Osteoblast (primary cell): ENCODE results near the gene UQCRFS1. TPM values are rescaled to one million over a fixed set of nuclear protein-coding genes. Genes with fewer than 3 reads are reported as not detected.

Source experiments
- DNase-seq: peaks from one replicate; pipeline ENCODE4 v3.0.0; 2011; ENCODE audit warnings: low spot score, mixed read lengths; ENCODE audit not compliant: insufficient read length; ENCODE audit errors: missing footprints
- H2AFZ ChIP-seq: 2 replicates; pipeline ENCODE4 v1.6.0; 2011; ENCODE audit warnings: mild to moderate bottlenecking, low read length
- H3K27ac ChIP-seq: 2 replicates; pipeline ENCODE4 v1.5.1; 2011; ENCODE audit warnings: mild to moderate bottlenecking, low read depth, low read length, moderate library complexity
- H3K27me3 ChIP-seq: 2 replicates; pipeline ENCODE4 v1.6.0; 2012; ENCODE audit warnings: mild to moderate bottlenecking, control low read depth, inconsistent platforms, low read length, moderate library complexity; ENCODE audit not compliant: insufficient read depth
- H3K36me3 ChIP-seq: 2 replicates; pipeline ENCODE4 v1.5.1; 2011; ENCODE audit warnings: mild to moderate bottlenecking, low read length, control low read depth, moderate library complexity; ENCODE audit not compliant: insufficient read depth
- H3K4me1 ChIP-seq: 2 replicates; pipeline ENCODE4 v1.5.1; 2011; ENCODE audit warnings: mild to moderate bottlenecking, low read length, control low read depth, moderate library complexity; ENCODE audit not compliant: insufficient read depth
- H3K4me2 ChIP-seq: 2 replicates; pipeline ENCODE4 v1.6.0; 2011; ENCODE audit warnings: mild to moderate bottlenecking, low read length; ENCODE audit not compliant: insufficient read depth
- H3K4me3 ChIP-seq: fragments of 200-600 bp; sonication (generic); 3 replicates; pipeline ENCODE4 v1.5.1; 2012; ENCODE audit warnings: mild to moderate bottlenecking, low read length, inconsistent platforms; ENCODE audit not compliant: insufficient read depth
- H3K79me2 ChIP-seq: 2 replicates; pipeline ENCODE4 v1.6.0; 2012; ENCODE audit warnings: mild to moderate bottlenecking, low read length, control low read depth, inconsistent platforms; ENCODE audit not compliant: insufficient read depth
- H3K9me3 ChIP-seq: 2 replicates; pipeline ENCODE4 v1.5.1; 2011; ENCODE audit warnings: low read depth, low read length, control low read depth
- H4K20me1 ChIP-seq: 2 replicates; pipeline ENCODE4 v1.6.0; 2012; ENCODE audit warnings: mild to moderate bottlenecking, low read length, control low read depth; ENCODE audit not compliant: insufficient read depth
- CTCF ChIP-seq: IDR thresholded peaks from 2 replicates; pipeline ENCODE4 v1.5.1; 2011; ENCODE audit warnings: mild to moderate bottlenecking, low read depth, low read length, moderate library complexity; ENCODE audit errors: extremely low read depth
- total RNA-seq: library from RNA; depleted of rRNA; stranded (reverse); fragments of >200 nt; gene quantifications from 2 replicates; pipeline ENCODE4 v1.2.3, GENCODE V29; 2012

UQCRFS1 gene
- total RNA-seq, 1 donor: 31.8 TPM

- Histone ChIP-seq H3K36me3 (no peaks in the 10 kb centered on the region), H2AFZ (no peak overlapping the region), H3K4me3 (no peak overlapping the region), H3K4me1 (no peaks in the 10 kb centered on the region), H3K9me3 (no peaks in the 10 kb centered on the region), H3K27me3 (no peaks in the 10 kb centered on the region), H3K27ac (no peak overlapping the region), H3K79me2 (no peaks in the 10 kb centered on the region), H4K20me1 (no peaks in the 10 kb centered on the region), H3K4me2 (no peak overlapping the region)
- no peak for DNase-seq
- no peak for TF ChIP-seq CTCF
Observed at GRCh38 chr19:29259867-29260281, 46.9 kb upstream of the UQCRFS1 start.

GRCh38 chr19:29259153-29259552 is 46.2 kb upstream of the UQCRFS1 start:
- Histone ChIP-seq H3K27me3 (no peaks in the 10 kb centered on the region), H4K20me1 (no peaks in the 10 kb centered on the region), H3K4me3 (no peak overlapping the region), H3K27ac (no peak overlapping the region), H3K4me2 (no peak overlapping the region), H3K9me3 (no peaks in the 10 kb centered on the region), H2AFZ (no peak overlapping the region), H3K79me2 (no peaks in the 10 kb centered on the region), H3K4me1 (no peaks in the 10 kb centered on the region), H3K36me3 (no peaks in the 10 kb centered on the region)
- no peak for DNase-seq
- no peak for TF ChIP-seq CTCF

GRCh38 chr19:29256516-29256915 is 43.6 kb upstream of the UQCRFS1 start:
- no peaks in the 10 kb centered on the region for H3K9me3 ChIP-seq
- no peak overlapping the region for H3K27ac ChIP-seq
- no peaks in the 10 kb centered on the region for H3K36me3 ChIP-seq
- no peak overlapping the region for H3K4me2 ChIP-seq
- TF ChIP-seq CTCF: no peak
- no peaks in the 10 kb centered on the region for H3K4me1 ChIP-seq
- H3K27me3 ChIP-seq: no peaks in the 10 kb centered on the region
- no peak for DNase-seq
- H3K79me2 ChIP-seq: no peaks in the 10 kb centered on the region
- no peaks in the 10 kb centered on the region for H4K20me1 ChIP-seq
- H2AFZ ChIP-seq: no peak overlapping the region
- H3K4me3 ChIP-seq: no peak overlapping the region

GRCh38 chr19:29255912-29256311 is 43.0 kb upstream of the UQCRFS1 start:
- H3K36me3 ChIP-seq: no peaks in the 10 kb centered on the region
- no peak overlapping the region for H3K27ac ChIP-seq
- TF ChIP-seq CTCF: no peak
- H3K4me1 ChIP-seq: no peaks in the 10 kb centered on the region
- DNase-seq: no peak
- H3K4me3 ChIP-seq: no peak overlapping the region
- no peaks in the 10 kb centered on the region for H3K27me3 ChIP-seq
- H2AFZ ChIP-seq: no peak overlapping the region
- no peaks in the 10 kb centered on the region for H4K20me1 ChIP-seq
- H3K9me3 ChIP-seq: no peaks in the 10 kb centered on the region
- H3K79me2 ChIP-seq: no peaks in the 10 kb centered on the region
- no peak overlapping the region for H3K4me2 ChIP-seq
